Measurements from ENCODE around the gene CDC42BPA. TPM values are rescaled to one million over a fixed set of nuclear protein-coding genes. Genes with fewer than 3 reads are reported as not detected.
A peak's percentile ranks its signal among the peaks of the same experiment; 100 is the strongest.
"Not testable (repeated sequence)": the region's sequence is repeated elsewhere in the genome, so short reads cannot be mapped to it uniquely, and the experiment has no call there.

Gene CDC42BPA
- total RNA-seq, 2 donors from 2014 or later, result 0.87 to 7.3 TPM

DNA sequence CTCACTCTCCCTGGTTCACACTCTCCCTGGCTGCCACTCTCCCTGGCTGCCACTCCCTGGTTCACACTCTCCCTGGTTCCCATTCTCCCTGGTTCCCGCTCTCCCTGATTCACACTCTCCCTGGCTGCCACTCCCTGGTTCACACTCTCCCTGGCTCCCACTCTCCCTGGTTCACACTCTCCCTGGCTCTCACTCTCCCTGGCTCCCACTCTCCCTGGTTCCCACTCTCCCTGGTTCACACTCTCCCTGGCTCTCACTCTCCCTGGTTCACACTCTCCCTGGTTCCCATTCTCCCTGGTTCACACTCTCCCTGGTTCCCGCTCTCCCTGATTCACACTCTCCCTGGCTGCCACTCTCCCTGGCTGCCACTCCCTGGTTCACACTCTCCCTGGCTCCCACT lies 362.4 kb downstream of the CDC42BPA start:
- ATAC-seq; DNase-seq (ENCODE audit: low spot score in 2 of 2): not testable (repeated sequence)
- Mint-ChIP-seq H3K9me3 (peaks cover 0 to 15% of the 10 kb centered on the region in 2 donors), H3K36me3 (peaks cover 0 to 31% of the 10 kb centered on the region in 2 donors), H3K27ac (peak overlapping the region in 1 of 2 donors; percentile 57)

DNA sequence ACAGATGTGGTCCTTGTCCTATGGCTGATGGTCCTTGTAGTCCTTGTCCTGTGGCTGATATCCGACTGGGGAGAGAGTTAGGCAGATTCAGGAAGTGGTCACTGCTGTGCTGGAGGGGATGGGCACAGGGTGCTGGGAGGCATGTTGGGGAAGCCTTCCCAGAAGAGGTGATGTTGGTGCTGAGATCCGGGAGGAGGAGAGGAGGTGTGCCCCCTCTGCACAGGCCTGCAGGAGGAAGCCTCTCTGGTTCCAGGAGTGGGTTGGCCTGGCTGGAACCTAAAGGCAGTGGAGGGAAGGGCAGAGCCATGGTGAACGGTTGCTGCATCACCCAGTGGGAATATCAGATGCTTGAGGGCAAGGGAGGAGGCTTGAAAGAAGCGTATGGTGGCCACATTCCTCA lies 363.5 kb downstream of the CDC42BPA start:
- Mint-ChIP-seq H3K27ac (peak overlapping the region in 1 of 2 donors; percentile 57), H3K36me3 (peaks cover 0 to 31% of the 10 kb centered on the region in 2 donors), H3K9me3 (peaks cover 0 to 15% of the 10 kb centered on the region in 2 donors)
- ATAC-seq (no peak), DNase-seq (ENCODE audit: low spot score in 2 of 2) (no peak)

DNA sequence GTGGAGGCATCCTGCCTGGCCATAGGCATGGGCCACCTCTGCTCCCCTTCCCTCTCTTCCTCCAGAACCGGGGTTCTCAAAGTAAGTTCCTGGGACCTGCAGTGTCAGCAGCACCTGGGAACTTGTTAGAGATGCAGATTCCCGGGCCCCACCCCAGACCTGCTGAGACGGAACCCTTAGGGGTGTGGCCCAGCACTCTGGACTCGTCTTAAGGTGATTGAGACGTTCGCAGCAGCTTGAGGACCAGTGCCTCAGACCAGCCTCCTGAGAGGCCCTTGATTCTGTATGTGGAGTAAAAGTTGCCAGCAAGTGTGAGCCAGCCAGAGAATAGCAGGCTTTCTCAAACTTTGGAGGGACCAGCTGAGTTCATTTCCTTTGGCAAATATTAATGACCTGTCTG lies 364.0 kb downstream of the CDC42BPA start:
- ATAC-seq, result no peak

DNA sequence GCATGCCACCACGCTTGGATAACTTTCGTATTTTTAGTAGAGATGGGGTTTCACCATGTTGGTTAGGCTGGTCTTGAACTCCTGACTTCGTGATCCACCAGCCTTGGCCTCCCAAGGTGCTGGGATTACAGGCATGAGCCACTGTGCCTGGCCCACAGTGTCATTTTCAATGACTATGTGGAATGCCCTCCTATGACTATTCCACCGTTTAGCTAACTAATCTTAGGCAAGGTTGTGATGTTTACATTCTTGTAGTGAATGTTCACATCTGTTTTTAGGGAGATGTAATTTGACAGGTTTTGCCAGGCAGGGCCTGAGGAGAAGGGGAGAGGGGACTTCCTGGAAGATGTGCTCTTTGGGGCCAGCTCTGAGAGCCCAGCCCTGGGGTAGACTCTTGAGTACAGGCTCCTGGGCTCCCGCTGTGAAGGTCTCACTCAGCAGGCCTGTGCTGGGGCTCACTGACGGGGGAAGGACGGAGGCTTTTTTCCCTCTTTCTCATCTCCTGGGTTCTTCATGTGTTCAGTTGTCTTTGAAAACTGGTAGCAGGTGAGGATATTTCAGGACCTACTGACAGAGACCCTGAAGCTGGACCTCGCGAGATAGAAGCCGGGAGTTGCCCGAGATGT lies 365.0 kb downstream of the CDC42BPA start:
- ATAC-seq, result no peak
- DNase-seq (ENCODE audit: low spot score in 2 of 2), result no peak
- Mint-ChIP-seq H3K27ac (peak overlapping the region in 1 of 2 donors; percentile 9), H3K36me3 (peaks cover 0 to 18% of the 10 kb centered on the region in 2 donors), H3K9me3 (peaks cover 0 to 8% of the 10 kb centered on the region in 2 donors)

More for the DNA sequence above, 364.0 kb downstream of the CDC42BPA start:
- no peak for DNase-seq (ENCODE audit: low spot score in 2 of 2)
- H3K36me3 Mint-ChIP-seq, result peaks cover 0 to 26% of the 10 kb centered on the region in 2 donors
- peaks cover 0 to 12% of the 10 kb centered on the region in 2 donors for H3K9me3 Mint-ChIP-seq
- peak overlapping the region in 1 of 2 donors; percentile 57 for H3K27ac Mint-ChIP-seq

DNA sequence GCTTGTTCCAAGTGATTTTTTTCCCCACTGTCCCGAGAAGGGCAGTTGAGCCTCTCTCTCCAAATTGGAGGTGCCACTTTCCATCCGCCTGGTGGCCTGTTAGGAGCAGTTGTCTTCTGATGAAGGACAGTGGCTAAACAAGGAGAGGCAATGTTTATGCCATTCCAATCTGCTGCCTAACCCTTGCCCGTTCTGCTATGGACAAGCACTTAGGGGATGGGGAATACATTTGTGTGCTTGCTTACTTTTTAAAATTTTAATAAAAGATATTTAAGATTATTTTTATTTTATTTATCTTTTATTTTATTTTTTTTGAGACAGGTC lies 366.2 kb downstream of the CDC42BPA start:
- DNase-seq (ENCODE audit: low spot score in 2 of 2) (no peak), ATAC-seq (no peak)
- H3K36me3 Mint-ChIP-seq, result peaks cover 0 to 10% of the 10 kb centered on the region in 2 donors
- peaks cover 0 to 4% of the 10 kb centered on the region in 2 donors for H3K9me3 Mint-ChIP-seq
- H3K27ac Mint-ChIP-seq, result no peak overlapping the region

DNA sequence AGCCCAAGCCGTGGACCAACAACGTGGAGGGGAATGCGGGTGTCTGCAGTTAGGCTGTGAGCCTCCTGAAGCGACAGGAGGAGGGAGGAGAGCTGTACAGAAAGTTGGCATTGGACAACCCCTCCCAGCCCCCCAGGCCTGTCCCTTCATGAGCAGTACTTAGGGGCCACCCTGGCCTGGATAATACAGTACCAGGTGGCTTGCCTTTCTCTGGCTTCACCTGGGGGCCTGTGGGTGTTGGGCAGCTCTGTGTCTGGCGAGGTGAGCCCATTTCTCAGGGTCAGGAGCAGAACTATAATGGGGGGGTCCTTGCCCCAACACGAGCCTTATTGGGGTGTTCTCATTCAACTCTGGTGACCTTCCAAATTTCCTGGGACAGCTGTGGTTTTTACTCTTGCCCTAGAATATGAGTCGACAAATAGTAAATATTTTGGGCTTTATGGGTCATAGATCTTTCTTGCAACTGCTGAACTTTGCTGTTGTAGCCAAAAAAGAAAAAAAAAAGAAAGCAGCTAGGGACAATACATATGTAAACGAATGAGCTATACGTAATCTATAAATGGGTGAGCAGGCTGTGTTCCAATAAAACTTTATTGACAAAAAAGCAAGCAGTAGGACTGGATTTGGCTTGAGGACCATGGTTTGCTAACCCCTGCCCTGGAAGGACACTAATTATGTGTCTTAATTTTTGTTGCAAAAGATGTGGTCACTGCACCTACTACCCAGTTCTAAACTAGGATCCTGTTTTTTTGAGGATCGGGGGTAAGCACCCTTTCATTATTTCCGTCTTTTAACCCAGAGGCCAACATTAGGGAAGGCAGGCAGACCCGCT lies 366.8 kb downstream of the CDC42BPA start:
- H3K27ac Mint-ChIP-seq, result peak overlapping the region in 1 of 2 donors; percentile 31
- ATAC-seq, result no peak
- DNase-seq (ENCODE audit: low spot score in 2 of 2), result no peak
- H3K9me3 Mint-ChIP-seq, result peaks cover 0 to 4% of the 10 kb centered on the region in 2 donors
- H3K36me3 Mint-ChIP-seq, result peaks cover 0 to 8% of the 10 kb centered on the region in 2 donors

DNA sequence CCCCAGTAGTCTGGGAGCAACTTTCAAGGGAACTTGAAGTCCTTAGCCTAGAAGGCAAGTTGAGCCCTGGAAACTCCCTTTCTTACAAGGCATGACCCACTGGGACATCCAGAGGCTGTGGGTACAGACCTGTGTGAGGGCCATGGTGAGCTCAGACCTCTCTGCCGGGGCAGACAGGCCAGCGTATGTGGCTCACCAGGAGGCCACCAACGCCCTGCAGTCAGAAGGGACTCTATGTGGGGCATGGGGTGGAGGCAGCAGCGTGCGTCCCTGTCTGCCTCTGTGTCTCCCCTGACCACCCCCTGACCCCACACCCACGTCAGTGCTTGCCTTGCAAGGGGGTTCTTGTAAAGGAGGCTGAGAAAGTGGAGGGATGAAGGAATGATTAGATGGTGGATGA lies 367.4 kb downstream of the CDC42BPA start:
- Mint-ChIP-seq H3K27ac (peak overlapping the region in 1 of 2 donors; percentile 31), H3K36me3 (peaks cover 0 to 8% of the 10 kb centered on the region in 2 donors), H3K9me3 (peaks cover 0 to 2% of the 10 kb centered on the region in 2 donors)
- ATAC-seq (no peak), DNase-seq (ENCODE audit: low spot score in 2 of 2) (no peak)

DNA sequence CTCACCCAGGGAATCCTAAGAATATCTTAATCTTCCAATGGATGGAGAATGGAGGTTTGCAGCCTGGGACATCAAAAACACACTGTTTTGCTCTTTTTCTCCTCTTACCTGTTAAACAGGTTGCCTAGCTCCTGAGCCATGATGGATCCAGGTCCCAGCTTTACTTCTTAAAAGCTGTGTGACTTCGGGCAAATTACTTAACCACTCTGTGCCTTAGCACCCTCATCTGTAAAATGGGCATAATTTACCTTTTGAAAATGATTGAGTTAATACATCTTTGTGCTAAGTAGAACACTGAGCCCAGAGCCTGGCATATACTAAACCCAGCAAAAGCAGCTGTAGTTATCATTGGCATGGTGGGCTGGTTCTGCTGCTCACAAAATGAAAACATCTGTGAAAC lies 368.0 kb downstream of the CDC42BPA start:
- H3K36me3 Mint-ChIP-seq, result peaks cover 0 to 8% of the 10 kb centered on the region in 2 donors
- ATAC-seq, result no peak
- DNase-seq (ENCODE audit: low spot score in 2 of 2), result no peak
- no peaks in the 10 kb centered on the region for H3K9me3 Mint-ChIP-seq
- H3K27ac Mint-ChIP-seq, result no peak overlapping the region

DNA sequence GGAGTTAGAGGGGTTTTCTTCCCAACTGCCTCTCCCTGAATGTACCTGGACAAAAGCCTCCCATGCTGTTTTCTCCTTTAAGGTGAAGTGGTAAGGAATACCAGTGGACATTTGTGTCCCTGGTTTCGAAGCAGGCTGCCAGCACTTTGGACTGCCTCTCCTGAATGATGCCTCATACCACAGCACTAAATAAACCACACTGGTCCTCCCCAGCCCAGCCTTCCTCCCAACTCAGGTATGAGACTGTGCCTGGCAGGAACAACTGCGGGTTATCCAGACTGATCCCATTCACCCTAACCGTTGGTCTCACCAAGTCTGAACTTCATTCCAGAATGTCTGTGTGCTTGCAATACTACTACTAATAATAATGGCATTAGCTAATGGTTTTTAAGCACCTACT lies 368.9 kb downstream of the CDC42BPA start:
- DNase-seq (ENCODE audit: low spot score in 2 of 2) (no peak), ATAC-seq (no peak)
- Mint-ChIP-seq H3K9me3 (no peaks in the 10 kb centered on the region), H3K27ac (no peak overlapping the region), H3K36me3 (peaks cover 0 to 2% of the 10 kb centered on the region in 2 donors)

DNA sequence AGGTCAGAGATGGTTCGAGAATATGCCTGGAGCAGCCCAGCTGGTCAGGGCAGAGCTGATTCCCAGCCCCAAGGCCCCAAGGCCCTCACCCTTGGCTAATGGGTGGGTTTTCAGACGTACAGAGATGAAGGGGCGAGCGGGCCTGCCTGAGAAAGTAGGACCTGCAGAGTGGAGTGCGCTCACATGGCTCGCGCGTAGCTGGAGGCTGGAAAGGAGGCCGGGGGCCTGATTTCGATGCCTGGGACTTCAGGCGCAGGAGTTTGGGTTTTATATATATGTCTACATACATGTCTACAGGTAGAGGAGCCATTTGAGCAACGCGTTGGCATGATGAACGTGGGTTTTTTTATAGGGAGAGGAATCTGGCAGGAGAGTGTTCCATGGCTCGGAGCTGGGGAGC lies 369.3 kb downstream of the CDC42BPA start:
- Mint-ChIP-seq H3K36me3 (no peaks in the 10 kb centered on the region), H3K27ac (no peak overlapping the region), H3K9me3 (no peaks in the 10 kb centered on the region)
- DNase-seq (ENCODE audit: low spot score in 2 of 2), result no peak
- ATAC-seq, result no peak

DNA sequence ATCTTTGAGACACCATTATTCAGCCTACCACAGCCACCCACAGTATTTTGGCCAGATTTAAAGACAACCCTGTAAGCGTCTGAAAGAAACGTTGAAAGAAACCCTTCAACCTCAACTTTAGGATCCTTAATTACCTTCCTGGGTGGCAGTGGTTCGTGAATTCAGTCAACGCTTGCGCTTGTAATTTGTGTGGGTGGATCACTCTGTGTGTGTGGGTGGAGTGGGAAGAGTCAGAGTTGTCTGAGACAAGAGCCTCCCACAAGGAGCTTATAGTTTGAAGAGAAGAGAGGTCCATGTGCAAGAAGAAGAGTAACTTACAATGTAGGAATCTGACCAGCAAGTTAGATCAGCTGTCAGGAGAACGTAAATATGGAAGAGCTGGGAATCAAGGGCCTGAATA lies 369.8 kb downstream of the CDC42BPA start:
- no peak overlapping the region for H3K27ac Mint-ChIP-seq
- no peaks in the 10 kb centered on the region for H3K36me3 Mint-ChIP-seq
- no peak for ATAC-seq
- no peaks in the 10 kb centered on the region for H3K9me3 Mint-ChIP-seq
- no peak for DNase-seq (ENCODE audit: low spot score in 2 of 2)

DNA sequence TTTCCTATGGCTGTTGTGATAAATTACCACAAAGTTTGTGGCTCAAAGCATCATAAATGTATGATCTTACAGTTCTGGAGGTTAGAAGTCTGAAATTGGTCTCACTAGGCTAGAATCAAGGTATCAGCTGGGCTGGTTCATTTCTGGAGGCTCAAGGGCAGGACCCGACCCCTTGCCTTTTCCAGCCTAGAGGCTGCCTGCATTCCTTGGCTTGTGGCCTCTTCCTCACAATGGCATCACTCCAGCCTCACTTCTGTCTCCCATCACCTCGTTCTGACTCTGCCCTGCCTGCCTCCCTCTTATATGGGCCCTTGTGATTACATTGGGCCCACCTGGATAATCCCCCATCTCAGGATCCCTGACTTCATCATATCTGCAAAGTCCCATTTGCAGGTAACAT lies 370.2 kb downstream of the CDC42BPA start:
- Mint-ChIP-seq H3K27ac (no peak overlapping the region), H3K9me3 (no peaks in the 10 kb centered on the region), H3K36me3 (no peaks in the 10 kb centered on the region)
- DNase-seq (ENCODE audit: low spot score in 2 of 2) (no peak), ATAC-seq (no peak)

DNA sequence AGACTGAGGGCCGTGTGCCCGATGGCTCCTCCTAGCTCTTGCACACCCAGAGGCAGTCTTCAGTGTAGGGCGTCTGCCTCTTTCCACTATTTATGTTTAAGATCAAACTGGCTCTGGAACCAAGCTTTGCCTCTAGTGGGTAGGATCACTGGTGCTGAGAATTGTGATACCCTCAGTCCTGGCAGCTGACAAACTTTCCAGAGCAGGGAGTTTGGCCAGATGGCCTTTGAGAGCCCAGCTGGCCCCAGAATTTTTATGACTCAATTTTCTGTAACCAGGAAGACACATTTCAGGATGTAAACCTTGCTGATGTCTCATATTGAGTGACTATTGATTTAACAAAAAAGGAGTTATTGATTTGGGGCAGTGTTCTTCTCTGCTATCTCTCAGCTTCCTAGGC lies 371.5 kb downstream of the CDC42BPA start:
- DNase-seq (ENCODE audit: low spot score in 2 of 2), result no peak
- no peaks in the 10 kb centered on the region for H3K9me3 Mint-ChIP-seq
- no peak for ATAC-seq
- peak overlapping the region in 1 of 2 donors; percentile 29 for H3K27ac Mint-ChIP-seq
- no peaks in the 10 kb centered on the region for H3K36me3 Mint-ChIP-seq

DNA sequence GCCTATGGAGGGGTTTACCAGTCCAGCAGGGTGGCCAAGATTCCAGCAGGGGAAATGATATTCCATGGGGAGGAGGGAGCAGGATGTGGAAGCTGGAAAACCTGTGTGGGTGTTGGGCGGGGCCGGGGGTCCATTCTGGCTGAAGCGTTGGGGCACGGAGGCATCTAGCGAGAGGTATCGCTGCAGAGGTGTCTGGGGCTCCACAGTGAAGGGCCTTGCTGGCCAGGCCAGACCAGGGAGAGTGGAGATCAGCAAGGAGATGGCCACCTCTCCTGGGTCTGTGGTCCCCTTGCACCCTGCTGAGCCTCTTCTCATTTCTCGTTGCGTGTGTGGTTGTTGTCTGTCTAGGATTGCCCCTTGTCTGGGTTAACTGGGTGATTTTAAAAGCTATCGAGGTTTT lies 372.0 kb downstream of the CDC42BPA start:
- no peak for ATAC-seq

DNA sequence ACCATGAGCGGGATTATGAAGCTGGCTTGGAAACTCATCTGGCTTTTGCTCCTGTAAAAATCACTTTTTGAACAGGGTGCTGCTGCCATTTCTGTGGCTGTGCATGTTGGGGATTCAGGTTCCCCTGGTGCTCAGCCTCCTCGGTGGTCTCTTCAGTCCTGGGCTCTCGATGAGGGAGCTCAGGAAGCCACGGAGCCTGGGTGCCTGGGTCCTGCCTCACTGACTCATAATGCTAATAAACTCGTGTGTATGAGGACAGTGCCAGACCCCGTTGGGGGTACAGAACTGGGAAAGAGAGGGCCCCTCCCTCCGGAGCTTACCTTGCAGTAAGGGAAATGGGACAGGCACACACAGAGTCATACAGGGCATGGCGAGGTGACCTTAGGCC lies 372.4 kb downstream of the CDC42BPA start:
- DNase-seq (ENCODE audit: low spot score in 2 of 2) (no peak), ATAC-seq (no peak)
- no peaks in the 10 kb centered on the region for H3K9me3 Mint-ChIP-seq
- peaks cover 0 to 3% of the 10 kb centered on the region in 2 donors for H3K36me3 Mint-ChIP-seq
- H3K27ac Mint-ChIP-seq, result peak overlapping the region; percentile 29 to 70

More for the DNA sequence above, 372.0 kb downstream of the CDC42BPA start:
- H3K36me3 Mint-ChIP-seq, result no peaks in the 10 kb centered on the region
- peak overlapping the region; percentile 29 to 70 for H3K27ac Mint-ChIP-seq
- no peaks in the 10 kb centered on the region for H3K9me3 Mint-ChIP-seq
- DNase-seq (ENCODE audit: low spot score in 2 of 2), result no peak

DNA sequence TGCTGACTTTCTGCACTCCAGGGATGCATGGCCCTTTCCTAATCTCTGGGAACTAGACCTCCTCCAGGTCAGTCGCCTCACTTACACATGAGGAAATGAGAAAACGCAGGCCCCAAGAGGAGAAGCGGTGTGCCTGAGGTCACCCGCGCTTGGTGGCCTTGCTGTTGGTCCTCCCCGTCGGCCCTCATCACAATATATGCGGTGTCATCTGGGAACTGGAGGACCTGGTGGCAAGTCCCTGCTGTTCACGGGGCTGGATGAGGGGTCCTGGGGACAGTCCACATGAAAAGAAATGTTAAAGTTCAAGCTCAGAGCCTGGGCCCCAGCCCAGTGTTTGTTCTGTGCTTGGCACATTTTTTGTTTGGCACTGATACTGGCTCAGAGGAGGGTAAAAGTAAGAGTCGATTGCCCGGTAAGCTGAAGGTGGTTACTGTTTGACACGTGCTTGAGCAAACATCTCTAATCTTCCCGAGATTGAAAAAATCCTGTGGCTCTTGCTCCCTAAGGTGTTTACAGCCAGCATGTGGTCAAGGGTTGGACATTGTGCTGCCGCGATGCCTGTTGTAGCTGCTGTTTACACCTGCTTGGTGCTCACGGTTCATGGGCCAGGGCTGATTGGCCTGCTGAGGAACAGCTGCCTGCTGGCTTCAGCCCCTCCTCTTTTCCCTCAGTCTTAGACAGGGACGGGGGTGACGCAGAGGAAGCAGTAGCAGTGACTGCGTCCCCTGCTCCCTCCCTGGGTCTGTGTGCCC lies 373.0 kb downstream of the CDC42BPA start:
- H3K27ac Mint-ChIP-seq, result peak overlapping the region; percentile 29 to 73
- DNase-seq (ENCODE audit: low spot score in 2 of 2) (no peak), ATAC-seq (no peak)
- peaks cover 0 to 6% of the 10 kb centered on the region in 2 donors for H3K36me3 Mint-ChIP-seq
- H3K9me3 Mint-ChIP-seq, result no peaks in the 10 kb centered on the region

DNA sequence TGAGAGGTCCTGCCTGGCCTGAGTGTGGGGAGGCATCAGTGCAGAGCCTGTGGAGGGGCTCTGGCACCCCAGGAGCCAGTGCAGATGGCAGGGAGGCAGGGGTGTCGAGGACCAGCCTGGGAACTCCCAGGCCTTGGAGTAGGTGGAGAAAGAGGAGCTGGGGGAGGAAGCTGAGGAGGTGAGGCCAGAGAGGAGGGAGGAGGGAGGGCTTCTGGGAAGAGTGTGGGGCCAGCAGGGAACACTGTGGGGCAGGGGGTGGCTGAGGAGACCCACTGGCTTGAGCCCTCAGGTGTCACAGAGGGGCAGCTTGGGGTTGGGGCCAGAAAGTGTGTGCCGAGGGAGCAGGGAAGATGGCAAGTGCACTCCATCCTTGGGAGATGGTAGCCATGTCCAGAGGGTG lies 374.4 kb downstream of the CDC42BPA start:
- H3K27ac Mint-ChIP-seq, result peak overlapping the region; percentile 35 to 69
- ATAC-seq, result no peak
- H3K9me3 Mint-ChIP-seq, result no peaks in the 10 kb centered on the region
- no peak for DNase-seq (ENCODE audit: low spot score in 2 of 2)
- peaks cover 0 to 14% of the 10 kb centered on the region in 2 donors for H3K36me3 Mint-ChIP-seq
